Measurements from ENCODE around the gene LGALS4. TPM values are rescaled to one million over a fixed set of nuclear protein-coding genes. Genes with fewer than 3 reads are reported as not detected.

LGALS4 gene
- total RNA-seq, 5 donors from 2014 or later (not counting 1 experiment from before 2014, with no cell fraction given) = 3.8 to 8.8 (median 6.6) TPM

GRCh38 chr19:38836983-38837626 lies 24.4 kb upstream of the LGALS4 start:
- Mint-ChIP-seq H3K4me1 (peaks cover 20 to 38% (median 38%) of the 10 kb centered on the region in 3 donors), H3K36me3 (peaks cover 48% of the 10 kb centered on the region), H3K9me3 (no peaks in the 10 kb centered on the region), H3K4me3 (no peak overlapping the region), H3K27me3 (no peaks in the 10 kb centered on the region), H3K27ac (peak overlapping the region in 1 of 2 donors; percentile 48)
- Histone ChIP-seq H3K4me1 (ENCODE audit: control insufficient read depth in 1 of 2, extremely low read depth in 1 of 2, insufficient read depth in 2 of 2, low read length in 2 of 2) (peaks cover 9 to 42% of the 10 kb centered on the region in 2 experiments), H3K27me3 (replicated peaks in 1 of 2; ENCODE audit: control insufficient read depth in 2 of 2, extremely low read depth in 1 of 2, insufficient read depth in 2 of 2, low read length in 1 of 2) (no peaks in the 10 kb centered on the region), H3K4me3 (ENCODE audit: control insufficient read depth in 1 of 2, extremely low read depth in 1 of 2, low read length in 1 of 2) (no peak overlapping the region), H3K36me3 (ENCODE audit: control insufficient read depth in 2 of 2, extremely low read depth in 1 of 2, insufficient read depth in 1 of 2, low read length in 1 of 2) (peaks cover 23 to 60% of the 10 kb centered on the region in 2 donors), H3K9me3 (no peaks in the 10 kb centered on the region), H3K27ac (ENCODE audit: low read length) (no peak overlapping the region)
- ChIA-PET CTCF (no interaction called here), POLR2A (interaction anchor here in 1 of 2 donors (0.6 kb wide), 1 partner anchor 20 kb away, joined by 3 read pairs; no protein-coding TSS in a partner anchor)
- 93% methylated on average over 4 of the region's 6 CpGs for WGBS (ENCODE audit: insufficient coverage)
- no peak for DNase-seq
- ATAC-seq (replicated peaks in 1 of 4) = no peak

GRCh38 chr19:38836159-38836982 lies 23.6 kb upstream of the LGALS4 start:
- H3K4me1 Mint-ChIP-seq = peaks cover 19 to 38% (median 36%) of the 10 kb centered on the region in 3 donors
- POLR2A ChIA-PET = interaction anchor here in 1 of 2 donors (0.6 kb wide), 1 partner anchor 13 kb away, joined by 5 read pairs; no protein-coding TSS in a partner anchor

DNA sequence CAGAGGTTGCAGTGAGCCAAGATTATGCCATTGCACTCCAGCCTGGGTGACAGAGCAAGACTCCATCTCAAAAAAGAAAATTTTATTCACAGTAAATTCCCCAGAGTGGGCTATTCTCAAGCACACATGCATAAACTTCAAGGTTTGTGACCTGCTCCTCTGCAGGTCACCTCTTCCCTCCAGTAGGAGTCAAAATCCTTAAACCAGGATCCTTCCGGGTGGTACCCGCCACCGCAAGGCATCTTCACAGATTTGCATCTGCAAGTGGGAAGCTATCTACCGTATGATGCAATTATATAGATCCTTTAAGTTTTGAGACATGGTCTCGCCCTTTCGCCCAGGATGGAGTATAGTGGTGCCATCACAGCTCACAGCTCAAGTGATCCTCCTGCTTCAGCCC lies 21.8 kb upstream of the LGALS4 start:
- Mint-ChIP-seq H3K27ac (no peak overlapping the region), H3K4me3 (no peak overlapping the region), H3K9me3 (no peaks in the 10 kb centered on the region), H3K4me1 (peaks cover 28 to 40% (median 38%) of the 10 kb centered on the region in 3 donors), H3K27me3 (no peaks in the 10 kb centered on the region), H3K36me3 (peaks cover 39% of the 10 kb centered on the region)
- DNase-seq (no peak), ATAC-seq (replicated peaks in 1 of 4) (no peak)
- Histone ChIP-seq H3K9me3 (no peaks in the 10 kb centered on the region), H3K36me3 (ENCODE audit: control insufficient read depth in 2 of 2, extremely low read depth in 1 of 2, insufficient read depth in 1 of 2, low read length in 1 of 2) (peaks cover 23 to 46% of the 10 kb centered on the region in 2 donors), H3K27me3 (replicated peaks in 1 of 2; ENCODE audit: control insufficient read depth in 2 of 2, extremely low read depth in 1 of 2, insufficient read depth in 2 of 2, low read length in 1 of 2) (no peaks in the 10 kb centered on the region), H3K27ac (ENCODE audit: low read length) (no peak overlapping the region), H3K4me3 (ENCODE audit: control insufficient read depth in 1 of 2, extremely low read depth in 1 of 2, low read length in 1 of 2) (no peak overlapping the region), H3K4me1 (ENCODE audit: control insufficient read depth in 1 of 2, extremely low read depth in 1 of 2, insufficient read depth in 2 of 2, low read length in 2 of 2) (peaks cover 5 to 33% of the 10 kb centered on the region in 2 experiments)
- ChIA-PET POLR2A (interaction anchor here in 1 of 2 donors (1.3 kb wide), 1 partner anchor 8 kb away, joined by 4 read pairs; no protein-coding TSS in a partner anchor), CTCF (interaction anchor here in 1 of 2 donors (0.7 kb wide), 1 partner anchor 10 kb away, joined by 3 read pairs; no protein-coding TSS in a partner anchor)
- 96% methylated on average over 4 of the region's 6 CpGs for WGBS (ENCODE audit: insufficient coverage)

More at GRCh38 chr19:38836159-38836982, 23.6 kb upstream of the LGALS4 start:
- CTCF ChIA-PET = interaction anchor here in 1 of 2 donors (0.6 kb wide), 1 partner anchor 32 kb away, joined by 5 read pairs; no protein-coding TSS in a partner anchor
- no peak for ATAC-seq (replicated peaks in 1 of 4)
- WGBS (ENCODE audit: insufficient coverage) = 96% methylated on average over 4 of the region's 8 CpGs
- peaks cover 42% of the 10 kb centered on the region for H3K36me3 Mint-ChIP-seq
- H3K27ac Mint-ChIP-seq = peak overlapping the region in 1 of 2 donors; percentile 39
- Histone ChIP-seq H3K9me3 (no peaks in the 10 kb centered on the region), H3K27me3 (replicated peaks in 1 of 2; ENCODE audit: control insufficient read depth in 2 of 2, extremely low read depth in 1 of 2, insufficient read depth in 2 of 2, low read length in 1 of 2) (no peaks in the 10 kb centered on the region), H3K4me1 (ENCODE audit: control insufficient read depth in 1 of 2, extremely low read depth in 1 of 2, insufficient read depth in 2 of 2, low read length in 2 of 2) (peaks cover 4 to 35% of the 10 kb centered on the region in 2 experiments), H3K4me3 (ENCODE audit: control insufficient read depth in 1 of 2, extremely low read depth in 1 of 2, low read length in 1 of 2) (no peak overlapping the region), H3K27ac (ENCODE audit: low read length) (no peak overlapping the region), H3K36me3 (ENCODE audit: control insufficient read depth in 2 of 2, extremely low read depth in 1 of 2, insufficient read depth in 1 of 2, low read length in 1 of 2) (peaks cover 23 to 55% of the 10 kb centered on the region in 2 donors)
- H3K9me3 Mint-ChIP-seq = no peaks in the 10 kb centered on the region
- H3K4me3 Mint-ChIP-seq = no peak overlapping the region
- DNase-seq = no peak
- no peaks in the 10 kb centered on the region for H3K27me3 Mint-ChIP-seq

GRCh38 chr19:38834104-38834490 lies 21.4 kb upstream of the LGALS4 start:
- H3K36me3 Mint-ChIP-seq = peaks cover 34% of the 10 kb centered on the region
- H3K4me1 Mint-ChIP-seq = peaks cover 28 to 37% (median 33%) of the 10 kb centered on the region in 3 donors
- no peaks in the 10 kb centered on the region for H3K9me3 Mint-ChIP-seq
- ChIA-PET CTCF (interaction anchor here in 1 of 2 donors (0.6 kb wide), 1 partner anchor 432 kb away, joined by 3 read pairs; no protein-coding TSS in a partner anchor), POLR2A (interaction anchor here in 1 of 2 donors (1.3 kb wide), 1 partner anchor 8 kb away, joined by 4 read pairs; no protein-coding TSS in a partner anchor)
- Histone ChIP-seq H3K27me3 (replicated peaks in 1 of 2; ENCODE audit: control insufficient read depth in 2 of 2, extremely low read depth in 1 of 2, insufficient read depth in 2 of 2, low read length in 1 of 2) (no peaks in the 10 kb centered on the region), H3K36me3 (ENCODE audit: control insufficient read depth in 2 of 2, extremely low read depth in 1 of 2, insufficient read depth in 1 of 2, low read length in 1 of 2) (peaks cover 23 to 43% of the 10 kb centered on the region in 2 donors), H3K27ac (ENCODE audit: low read length) (no peak overlapping the region), H3K4me1 (ENCODE audit: control insufficient read depth in 1 of 2, extremely low read depth in 1 of 2, insufficient read depth in 2 of 2, low read length in 2 of 2) (peaks cover 5 to 28% of the 10 kb centered on the region in 2 experiments), H3K9me3 (no peaks in the 10 kb centered on the region), H3K4me3 (ENCODE audit: control insufficient read depth in 1 of 2, extremely low read depth in 1 of 2, low read length in 1 of 2) (no peak overlapping the region)
- ATAC-seq (replicated peaks in 1 of 4) (no peak), DNase-seq (no peak)
- no peak overlapping the region for H3K4me3 Mint-ChIP-seq
- no CpG with 5 or more reads among the region's 4 CpGs for WGBS (ENCODE audit: insufficient coverage)
- peak overlapping the region in 1 of 2 donors; percentile 46 for H3K27ac Mint-ChIP-seq
- no peaks in the 10 kb centered on the region for H3K27me3 Mint-ChIP-seq

GRCh38 chr19:38833092-38833425 lies 20.3 kb upstream of the LGALS4 start:
- ATAC-seq (replicated peaks in 1 of 4) (no peak), DNase-seq (no peak)
- H3K4me3 ChIP-seq (ENCODE audit: control insufficient read depth in 1 of 2, extremely low read depth in 1 of 2, low read length in 1 of 2) = no peak overlapping the region
- Mint-ChIP-seq H3K27me3 (no peaks in the 10 kb centered on the region), H3K9me3 (no peaks in the 10 kb centered on the region), H3K27ac (peak overlapping the region in 1 of 2 donors; percentile 52), H3K36me3 (peaks cover 30% of the 10 kb centered on the region), H3K4me3 (peak overlapping the region in 2 of 3 donors; percentile 1 to 3), H3K4me1 (peaks cover 31 to 33% (median 32%) of the 10 kb centered on the region in 3 donors)
- H3K9me3 ChIP-seq = no peaks in the 10 kb centered on the region
- H3K4me1 ChIP-seq (ENCODE audit: control insufficient read depth in 1 of 2, extremely low read depth in 1 of 2, insufficient read depth in 2 of 2, low read length in 2 of 2) = peaks cover 5 to 25% of the 10 kb centered on the region in 2 experiments
- POLR2A ChIA-PET = interaction anchor here in 1 of 2 donors (0.6 kb wide), 1 partner anchor 15 kb away, joined by 5 read pairs; no protein-coding TSS in a partner anchor
- 100% methylated on average over 1 of the region's 7 CpGs for WGBS (ENCODE audit: insufficient coverage)
- CTCF ChIA-PET = interaction anchor here in 1 of 2 donors (2.0 to 2.1 kb wide), 2 partner anchors 9 to 430 kb away, joined by 9 to 15 read pairs; partner anchors contain the start of gene FAM98C
- peaks cover 20 to 35% of the 10 kb centered on the region in 2 donors for H3K36me3 ChIP-seq (ENCODE audit: control insufficient read depth in 2 of 2, extremely low read depth in 1 of 2, insufficient read depth in 1 of 2, low read length in 1 of 2)
- no peak overlapping the region for H3K27ac ChIP-seq (ENCODE audit: low read length)
- H3K27me3 ChIP-seq (replicated peaks in 1 of 2; ENCODE audit: control insufficient read depth in 2 of 2, extremely low read depth in 1 of 2, insufficient read depth in 2 of 2, low read length in 1 of 2) = no peaks in the 10 kb centered on the region
